ES-I3 (cell line): ENCODE measurements around the gene FBF1.
A peak's percentile ranks its signal among the peaks of the same experiment; 100 is the strongest.

ENCODE experiments used
- H3K36me3 ChIP-seq: 2 replicates; pipeline ENCODE4 v1.6.1; 2013; ENCODE audit warnings: mild to moderate bottlenecking, low read length, control low read depth, moderate library complexity; ENCODE audit not compliant: insufficient read depth
- H3K4me1 ChIP-seq: 2 replicates; pipeline ENCODE4 v1.6.1; 2013; ENCODE audit warnings: mild to moderate bottlenecking, control low read depth, low read length; ENCODE audit not compliant: insufficient read depth
- H3K9ac ChIP-seq: 2 replicates; pipeline ENCODE4 v1.6.1; 2013; ENCODE audit warnings: low read depth, mild to moderate bottlenecking, low read length, moderate library complexity
- H3K9me3 ChIP-seq: 2 replicates; pipeline ENCODE4 v1.6.1; 2013; ENCODE audit warnings: mild to moderate bottlenecking, low read length, moderate library complexity; ENCODE audit not compliant: control insufficient read depth, insufficient read depth

Gene FBF1

GRCh38 chr17:75914643-75915267 lies 26.1 kb downstream of the FBF1 start:
- Histone ChIP-seq H3K36me3 (peaks cover 4% of the 10 kb centered on the region; the same call in 1 of the 2 replicates), H3K4me1 (no peaks in the 10 kb centered on the region), H3K9ac (no peak overlapping the region), H3K9me3 (no peaks in the 10 kb centered on the region)

GRCh38 chr17:75913537-75914210 lies 27.2 kb downstream of the FBF1 start:
- no peaks in the 10 kb centered on the region for H3K9me3 ChIP-seq
- no peak overlapping the region for H3K9ac ChIP-seq
- no peaks in the 10 kb centered on the region for H3K4me1 ChIP-seq
- H3K36me3 ChIP-seq, result peaks cover 4% of the 10 kb centered on the region; the same call in 1 of the 2 replicates

- Histone ChIP-seq H3K4me1 (no peaks in the 10 kb centered on the region; the same call in 1 of the 2 replicates), H3K36me3 (no peaks in the 10 kb centered on the region), H3K9me3 (no peaks in the 10 kb centered on the region), H3K9ac (no peak overlapping the region)
Observed at GRCh38 chr17:75910699-75911098, 30.1 kb downstream of the FBF1 start.

GRCh38 chr17:75909812-75910274 lies 31.0 kb downstream of the FBF1 start:
- Histone ChIP-seq H3K9ac (no peak overlapping the region), H3K9me3 (no peaks in the 10 kb centered on the region), H3K36me3 (no peaks in the 10 kb centered on the region), H3K4me1 (no peaks in the 10 kb centered on the region; the same call in 1 of the 2 replicates)

GRCh38 chr17:75909051-75909811 lies 31.6 kb downstream of the FBF1 start:
- Histone ChIP-seq H3K9me3 (no peaks in the 10 kb centered on the region), H3K4me1 (no peaks in the 10 kb centered on the region; the same call in 1 of the 2 replicates), H3K36me3 (no peaks in the 10 kb centered on the region), H3K9ac (no peak overlapping the region)

- Histone ChIP-seq H3K4me1 (no peaks in the 10 kb centered on the region; the same call in 1 of the 2 replicates), H3K9ac (no peak overlapping the region), H3K9me3 (no peaks in the 10 kb centered on the region), H3K36me3 (no peaks in the 10 kb centered on the region)
Observed at GRCh38 chr17:75908201-75908600, 32.6 kb downstream of the FBF1 start.

- H3K36me3 ChIP-seq, result peaks cover 6% of the 10 kb centered on the region; the same call in 1 of the 2 replicates
- no peaks in the 10 kb centered on the region; the same call in 1 of the 2 replicates for H3K4me1 ChIP-seq
- no peaks in the 10 kb centered on the region for H3K9me3 ChIP-seq
- H3K9ac ChIP-seq, result no peak overlapping the region
Observed at GRCh38 chr17:75906143-75906884, 34.5 kb downstream of the FBF1 start.

GRCh38 chr17:75904749-75905521 lies 35.9 kb downstream of the FBF1 start, which contains the start of gene MRPL38:
Gene MRPL38 (minus strand): TSS chr17:75904884. CDS start chr17:75904875, 9 bp downstream.
- H3K9ac ChIP-seq, result peak within 1 kb of the TSS; percentile 78
- no peaks in the 10 kb centered on the region; the same call in 1 of the 2 replicates for H3K4me1 ChIP-seq
- H3K36me3 ChIP-seq, result peaks cover 13% of the 10 kb centered on the region; the same call in 1 of the 2 replicates
- no peaks in the 10 kb centered on the region for H3K9me3 ChIP-seq

- Histone ChIP-seq H3K9ac (no peak overlapping the region), H3K36me3 (peaks cover 14% of the 10 kb centered on the region; the same call in 1 of the 2 replicates), H3K9me3 (no peaks in the 10 kb centered on the region), H3K4me1 (no peaks in the 10 kb centered on the region; the same call in 1 of the 2 replicates)
Observed at GRCh38 chr17:75902406-75902805, 38.4 kb downstream of the FBF1 start.

- no peaks in the 10 kb centered on the region; the same call in 1 of the 2 replicates for H3K4me1 ChIP-seq
- H3K36me3 ChIP-seq, result peaks cover 14% of the 10 kb centered on the region; the same call in 1 of the 2 replicates
- H3K9ac ChIP-seq, result no peak overlapping the region
- H3K9me3 ChIP-seq, result no peaks in the 10 kb centered on the region
Observed at GRCh38 chr17:75901727-75902126, 39.1 kb downstream of the FBF1 start.

GRCh38 chr17:75900691-75901533 lies 39.9 kb downstream of the FBF1 start:
- Histone ChIP-seq H3K4me1 (no peaks in the 10 kb centered on the region; the same call in 1 of the 2 replicates), H3K9ac (no peak overlapping the region), H3K9me3 (no peaks in the 10 kb centered on the region), H3K36me3 (peaks cover 14% of the 10 kb centered on the region; the same call in 1 of the 2 replicates)

GRCh38 chr17:75899767-75900468 lies 40.9 kb downstream of the FBF1 start:
- Histone ChIP-seq H3K9ac (no peak overlapping the region), H3K4me1 (peaks cover 7% of the 10 kb centered on the region; the same call in 1 of the 2 replicates), H3K36me3 (peaks cover 14% of the 10 kb centered on the region; the same call in 1 of the 2 replicates), H3K9me3 (no peaks in the 10 kb centered on the region)
